ENCODE measurements around the gene UBE2J2. TPM values are rescaled to one million over a fixed set of nuclear protein-coding genes. Genes with fewer than 3 reads are reported as not detected.

UBE2J2 gene
- total and polyA plus RNA-seq, 2 donors (not counting 3 experiments of a cell fraction or from before 2014, with no cell fraction given), result 60.7 to 80.7 TPM

DNA sequence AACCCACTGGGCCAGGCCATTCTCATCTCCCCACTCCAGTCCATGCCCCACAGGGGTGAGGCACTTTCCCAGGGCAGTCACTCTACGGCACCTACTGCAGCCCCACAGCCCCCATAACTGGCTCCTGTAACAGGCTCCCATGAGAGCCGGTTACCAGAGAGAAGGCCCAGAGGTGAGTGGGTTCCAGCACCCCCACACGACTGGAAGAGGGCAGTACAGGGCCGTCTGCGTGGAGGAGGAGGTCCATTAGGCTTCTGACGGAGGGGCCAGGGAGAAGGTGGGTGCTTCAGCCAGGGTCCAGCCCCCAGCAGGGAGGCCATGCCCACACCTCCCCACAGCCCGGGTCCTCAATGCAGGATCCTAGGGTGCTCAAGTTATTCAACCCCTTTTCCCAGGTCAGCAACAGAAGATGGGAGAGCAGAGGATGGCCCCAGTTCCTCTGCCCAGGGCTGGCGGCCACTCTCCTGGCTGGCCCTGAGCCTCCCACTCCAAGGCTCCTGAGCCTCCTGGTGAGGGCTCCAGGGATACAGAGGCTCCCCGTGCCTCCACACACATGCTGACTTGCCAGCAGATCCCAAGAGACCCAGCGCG, 32.5 kb upstream of the UBE2J2 start:
- CTCF ChIA-PET, result interaction anchor here (1.3 kb wide), 1 partner anchor 15 kb away, joined by 6 read pairs; no protein-coding TSS in a partner anchor
- Histone ChIP-seq H3K9ac (replicated peaks; ENCODE audit: extremely low read depth, insufficient read depth, low read length) (no peak overlapping the region), H3K27me3 (ENCODE audit: control insufficient read depth in 2 of 2, insufficient read depth in 2 of 2, low read length in 2 of 2) (no peaks in the 10 kb centered on the region), H3K79me2 (ENCODE audit: control insufficient read depth, insufficient read depth, low read length) (no peaks in the 10 kb centered on the region), H3K4me1 (ENCODE audit: control insufficient read depth, extremely low read depth, insufficient read depth, low read length) (peaks cover 15% of the 10 kb centered on the region), H4K20me1 (replicated peaks; ENCODE audit: control insufficient read depth, extremely low read depth, insufficient read depth, low read length) (no peaks in the 10 kb centered on the region), H3K27ac (ENCODE audit: insufficient read depth, low read depth, low read length) (no peak overlapping the region), H3K9me3 (replicated peaks; ENCODE audit: control insufficient read depth, insufficient read depth, low read length) (no peaks in the 10 kb centered on the region), H3K4me3 (replicated peaks in 1 of 3; ENCODE audit: insufficient read depth in 1 of 3, low read depth in 1 of 3, low read length in 3 of 3) (no peak overlapping the region), H3K36me3 (ENCODE audit: control insufficient read depth in 2 of 2, extremely low read depth in 1 of 2, insufficient read depth in 2 of 2, low read length in 2 of 2) (peaks cover 0 to 4% of the 10 kb centered on the region in 2 experiments), H3K4me2 (ENCODE audit: insufficient read depth, low read length) (no peak overlapping the region), H2AFZ (ENCODE audit: low read depth, low read length) (no peak overlapping the region), H3K9me1 (replicated peaks; ENCODE audit: control insufficient read depth, extremely low read depth, insufficient read depth, low read length) (no peaks in the 10 kb centered on the region)
- dilution Hi-C loops (cut with MboI; ENCODE audit: extremely low pct_ligation_motif_present, low sequenced_read_pairs), result no loop called here
- POLR2A ChIA-PET, result no interaction called here
- FAIRE-seq (no peak), DNase-seq (ENCODE audit: low read depth, low spot score) (no peak)
- intact Hi-C loops (cut with micrococcal nuclease), result loop anchor here (5.0 kb wide), 1 partner anchor 184 kb away; no protein-coding TSS in a partner anchor
- no TSS peak for BruUV-seq (replicated peaks)
- TF ChIP-seq FOS (IDR thresholded peaks at IDR 0.05; ENCODE audit: borderline replicate concordance, insufficient read depth, low read length), result no peak
- no peak for TF ChIP-seq POLR2AphosphoS5 (IDR thresholded peaks at IDR 0.05; ENCODE audit: insufficient read depth, low read depth, low read length)
- no peak for TF ChIP-seq MAX (IDR thresholded peaks at IDR 0.05; ENCODE audit: insufficient read depth, insufficient read length)
- TF ChIP-seq EZH2 (IDR thresholded peaks at IDR 0.05; ENCODE audit: borderline replicate concordance, low read depth, low read length, severe bottlenecking), result no peak
- TF ChIP-seq, protein P1, sequence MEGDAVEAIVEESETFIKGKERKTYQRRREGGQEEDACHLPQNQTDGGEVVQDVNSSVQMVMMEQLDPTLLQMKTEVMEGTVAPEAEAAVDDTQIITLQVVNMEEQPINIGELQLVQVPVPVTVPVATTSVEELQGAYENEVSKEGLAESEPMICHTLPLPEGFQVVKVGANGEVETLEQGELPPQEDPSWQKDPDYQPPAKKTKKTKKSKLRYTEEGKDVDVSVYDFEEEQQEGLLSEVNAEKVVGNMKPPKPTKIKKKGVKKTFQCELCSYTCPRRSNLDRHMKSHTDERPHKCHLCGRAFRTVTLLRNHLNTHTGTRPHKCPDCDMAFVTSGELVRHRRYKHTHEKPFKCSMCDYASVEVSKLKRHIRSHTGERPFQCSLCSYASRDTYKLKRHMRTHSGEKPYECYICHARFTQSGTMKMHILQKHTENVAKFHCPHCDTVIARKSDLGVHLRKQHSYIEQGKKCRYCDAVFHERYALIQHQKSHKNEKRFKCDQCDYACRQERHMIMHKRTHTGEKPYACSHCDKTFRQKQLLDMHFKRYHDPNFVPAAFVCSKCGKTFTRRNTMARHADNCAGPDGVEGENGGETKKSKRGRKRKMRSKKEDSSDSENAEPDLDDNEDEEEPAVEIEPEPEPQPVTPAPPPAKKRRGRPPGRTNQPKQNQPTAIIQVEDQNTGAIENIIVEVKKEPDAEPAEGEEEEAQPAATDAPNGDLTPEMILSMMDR (IDR thresholded peaks at IDR 0.05; ENCODE audit: extremely low read depth in 1 of 2, insufficient read depth in 1 of 2, low read depth in 1 of 2, low read length in 2 of 2), result peak in 1 of 2 donors; percentile 10
